ENCODE measurements around the gene RASA3.

Gene RASA3

GRCh38 chr13:113969311-113969972 is 163.0 kb downstream of the RASA3 start:
- no peaks in the 10 kb centered on the region for H3K27me3 ChIP-seq (ENCODE audit: control insufficient read depth, insufficient read depth, low read length)
- no peaks in the 10 kb centered on the region for H3K4me1 ChIP-seq (ENCODE audit: control insufficient read depth, insufficient read depth, low read length)
- H3K36me3 ChIP-seq (ENCODE audit: insufficient read depth, low read length) = peaks cover 79% of the 10 kb centered on the region
- no peaks in the 10 kb centered on the region for H3K9me3 ChIP-seq (replicated peaks; ENCODE audit: low read length)
- H3K9ac ChIP-seq (ENCODE audit: low read depth, low read length) = no peak overlapping the region
- H3K4me2 ChIP-seq (ENCODE audit: low read length) = no peak overlapping the region
- no peak overlapping the region for H3K4me3 ChIP-seq (ENCODE audit: low read length)

- H3K4me2 ChIP-seq (ENCODE audit: low read length) = no peak overlapping the region
- no peaks in the 10 kb centered on the region for H3K4me1 ChIP-seq (ENCODE audit: control insufficient read depth, insufficient read depth, low read length)
- H3K4me3 ChIP-seq (ENCODE audit: low read length) = no peak overlapping the region
- peaks cover 74% of the 10 kb centered on the region for H3K36me3 ChIP-seq (ENCODE audit: insufficient read depth, low read length)
- H3K9ac ChIP-seq (ENCODE audit: low read depth, low read length) = no peak overlapping the region
- H3K9me3 ChIP-seq (replicated peaks; ENCODE audit: low read length) = no peaks in the 10 kb centered on the region
- no peaks in the 10 kb centered on the region for H3K27me3 ChIP-seq (ENCODE audit: control insufficient read depth, insufficient read depth, low read length)
These were observed 163.7 kb downstream of the RASA3 start for GRCh38 chr13:113968463-113969310.

GRCh38 chr13:113967729-113968462 is 164.5 kb downstream of the RASA3 start:
- no peak overlapping the region for H3K4me2 ChIP-seq (ENCODE audit: low read length)
- H3K9me3 ChIP-seq (replicated peaks; ENCODE audit: low read length) = no peaks in the 10 kb centered on the region
- no peak overlapping the region for H3K4me3 ChIP-seq (ENCODE audit: low read length)
- peaks cover 67% of the 10 kb centered on the region for H3K36me3 ChIP-seq (ENCODE audit: insufficient read depth, low read length)
- H3K27me3 ChIP-seq (ENCODE audit: control insufficient read depth, insufficient read depth, low read length) = no peaks in the 10 kb centered on the region
- H3K4me1 ChIP-seq (ENCODE audit: control insufficient read depth, insufficient read depth, low read length) = no peaks in the 10 kb centered on the region
- no peak overlapping the region for H3K9ac ChIP-seq (ENCODE audit: low read depth, low read length)

- H3K4me2 ChIP-seq (ENCODE audit: low read length) = no peak overlapping the region
- H3K27me3 ChIP-seq (ENCODE audit: control insufficient read depth, insufficient read depth, low read length) = no peaks in the 10 kb centered on the region
- H3K36me3 ChIP-seq (ENCODE audit: insufficient read depth, low read length) = peaks cover 69% of the 10 kb centered on the region
- H3K9me3 ChIP-seq (replicated peaks; ENCODE audit: low read length) = no peaks in the 10 kb centered on the region
- H3K9ac ChIP-seq (ENCODE audit: low read depth, low read length) = no peak overlapping the region
- no peak overlapping the region for H3K4me3 ChIP-seq (ENCODE audit: low read length)
- no peaks in the 10 kb centered on the region for H3K4me1 ChIP-seq (ENCODE audit: control insufficient read depth, insufficient read depth, low read length)
These were observed 165.2 kb downstream of the RASA3 start for GRCh38 chr13:113967206-113967720.

- Histone ChIP-seq H3K27me3 (ENCODE audit: control insufficient read depth, insufficient read depth, low read length) (no peaks in the 10 kb centered on the region), H3K9me3 (replicated peaks; ENCODE audit: low read length) (no peaks in the 10 kb centered on the region), H3K4me2 (ENCODE audit: low read length) (no peak overlapping the region), H3K4me3 (ENCODE audit: low read length) (no peak overlapping the region), H3K9ac (ENCODE audit: low read depth, low read length) (no peak overlapping the region), H3K36me3 (ENCODE audit: insufficient read depth, low read length) (peaks cover 64% of the 10 kb centered on the region), H3K4me1 (ENCODE audit: control insufficient read depth, insufficient read depth, low read length) (no peaks in the 10 kb centered on the region)
These were observed 166.2 kb downstream of the RASA3 start for GRCh38 chr13:113965968-113966884.

- H3K4me3 ChIP-seq (ENCODE audit: low read length) = no peak overlapping the region
- peaks cover 61% of the 10 kb centered on the region for H3K36me3 ChIP-seq (ENCODE audit: insufficient read depth, low read length)
- no peaks in the 10 kb centered on the region for H3K4me1 ChIP-seq (ENCODE audit: control insufficient read depth, insufficient read depth, low read length)
- no peaks in the 10 kb centered on the region for H3K9me3 ChIP-seq (replicated peaks; ENCODE audit: low read length)
- H3K27me3 ChIP-seq (ENCODE audit: control insufficient read depth, insufficient read depth, low read length) = no peaks in the 10 kb centered on the region
- H3K9ac ChIP-seq (ENCODE audit: low read depth, low read length) = no peak overlapping the region
- H3K4me2 ChIP-seq (ENCODE audit: low read length) = no peak overlapping the region
These were observed 167.0 kb downstream of the RASA3 start for GRCh38 chr13:113965383-113965874.

GRCh38 chr13:113964251-113964995 is 168.0 kb downstream of the RASA3 start:
- no peak overlapping the region for H3K4me3 ChIP-seq (ENCODE audit: low read length)
- H3K36me3 ChIP-seq (ENCODE audit: insufficient read depth, low read length) = peaks cover 63% of the 10 kb centered on the region
- no peaks in the 10 kb centered on the region for H3K4me1 ChIP-seq (ENCODE audit: control insufficient read depth, insufficient read depth, low read length)
- no peak overlapping the region for H3K4me2 ChIP-seq (ENCODE audit: low read length)
- peaks cover 3% of the 10 kb centered on the region for H3K9me3 ChIP-seq (replicated peaks; ENCODE audit: low read length)
- H3K9ac ChIP-seq (ENCODE audit: low read depth, low read length) = no peak overlapping the region
- no peaks in the 10 kb centered on the region for H3K27me3 ChIP-seq (ENCODE audit: control insufficient read depth, insufficient read depth, low read length)

- H3K9me3 ChIP-seq (replicated peaks; ENCODE audit: low read length) = peaks cover 7% of the 10 kb centered on the region
- H3K9ac ChIP-seq (ENCODE audit: low read depth, low read length) = no peak overlapping the region
- no peak overlapping the region for H3K4me3 ChIP-seq (ENCODE audit: low read length)
- H3K4me1 ChIP-seq (ENCODE audit: control insufficient read depth, insufficient read depth, low read length) = no peaks in the 10 kb centered on the region
- no peaks in the 10 kb centered on the region for H3K27me3 ChIP-seq (ENCODE audit: control insufficient read depth, insufficient read depth, low read length)
- H3K36me3 ChIP-seq (ENCODE audit: insufficient read depth, low read length) = peaks cover 57% of the 10 kb centered on the region
- H3K4me2 ChIP-seq (ENCODE audit: low read length) = no peak overlapping the region
These were observed 169.0 kb downstream of the RASA3 start for GRCh38 chr13:113963376-113963775.

GRCh38 chr13:113962975-113963374 is 169.4 kb downstream of the RASA3 start:
- no peak overlapping the region for H3K4me3 ChIP-seq (ENCODE audit: low read length)
- H3K4me1 ChIP-seq (ENCODE audit: control insufficient read depth, insufficient read depth, low read length) = no peaks in the 10 kb centered on the region
- no peak overlapping the region for H3K9ac ChIP-seq (ENCODE audit: low read depth, low read length)
- no peak overlapping the region for H3K4me2 ChIP-seq (ENCODE audit: low read length)
- H3K36me3 ChIP-seq (ENCODE audit: insufficient read depth, low read length) = peaks cover 54% of the 10 kb centered on the region
- no peaks in the 10 kb centered on the region for H3K27me3 ChIP-seq (ENCODE audit: control insufficient read depth, insufficient read depth, low read length)
- peaks cover 7% of the 10 kb centered on the region for H3K9me3 ChIP-seq (replicated peaks; ENCODE audit: low read length)

GRCh38 chr13:113962386-113962785 is 170.0 kb downstream of the RASA3 start:
- H3K4me3 ChIP-seq (ENCODE audit: low read length) = no peak overlapping the region
- peaks cover 48% of the 10 kb centered on the region for H3K36me3 ChIP-seq (ENCODE audit: insufficient read depth, low read length)
- H3K4me2 ChIP-seq (ENCODE audit: low read length) = no peak overlapping the region
- no peaks in the 10 kb centered on the region for H3K27me3 ChIP-seq (ENCODE audit: control insufficient read depth, insufficient read depth, low read length)
- H3K9ac ChIP-seq (ENCODE audit: low read depth, low read length) = no peak overlapping the region
- no peaks in the 10 kb centered on the region for H3K4me1 ChIP-seq (ENCODE audit: control insufficient read depth, insufficient read depth, low read length)
- H3K9me3 ChIP-seq (replicated peaks; ENCODE audit: low read length) = peaks cover 7% of the 10 kb centered on the region

Measured in skeletal muscle satellite cell (primary cell).